BLaER1 (cell line): ENCODE measurements around the gene SAP130.

ENCODE experiments used
- H3K27ac ChIP-seq: shearing (Covaris generic); formaldehyde crosslinking; 2 replicates; pipeline ENCODE4 v1.8.1; 2022
- H3K27me3 ChIP-seq: shearing (Covaris generic); formaldehyde crosslinking; 2 replicates; pipeline ENCODE4 v1.8.1; 2022
- H3K36me3 ChIP-seq: shearing (Covaris generic); formaldehyde crosslinking; 2 replicates; pipeline ENCODE4 v1.8.1; 2022
- H3K4me1 ChIP-seq: shearing (Covaris generic); formaldehyde crosslinking; 2 replicates; pipeline ENCODE4 v1.8.1; 2022
- H3K4me2 ChIP-seq: shearing (Covaris generic); formaldehyde crosslinking; 2 replicates; pipeline ENCODE4 v1.8.1; 2022
- H3K4me3 ChIP-seq: shearing (Covaris generic); formaldehyde crosslinking; 2 replicates; pipeline ENCODE4 v1.8.1; 2022
- H3K9ac ChIP-seq: shearing (Covaris generic); formaldehyde crosslinking; 2 replicates; pipeline ENCODE4 v1.8.1; 2022
- H3K9me3 ChIP-seq: shearing (Covaris generic); formaldehyde crosslinking; 2 replicates; pipeline ENCODE4 v1.8.1; 2022
- H4K20me1 ChIP-seq: shearing (Covaris generic); formaldehyde crosslinking; 2 replicates; pipeline ENCODE4 v1.8.1; 2022
- Cebpa-rat ChIP-seq: shearing (Covaris generic); IDR thresholded peaks from 2 replicates; pipeline ENCODE4 v1.8.1; 2022

Gene SAP130

GRCh38 chr2:128027801-128028667 is at the start of gene SAP130:
Gene SAP130, minus strand, starts transcription at chr2:128028059. Its CDS starts 1,767 bp downstream, at chr2:128026292.
- Histone ChIP-seq H3K9ac (peak within 1 kb of the TSS; percentile 90), H3K4me1 (peaks cover 21% of the 10 kb centered on the region), H4K20me1 (peaks cover 24% of the 10 kb centered on the region), H3K9me3 (peaks cover 20% of the 10 kb centered on the region), H3K36me3 (peaks cover 16% of the 10 kb centered on the region), H3K27ac (peak within 1 kb of the TSS; percentile 86), H3K4me3 (peak within 1 kb of the TSS; percentile 95), H3K27me3 (no peaks in the 10 kb centered on the region), H3K4me2 (peak within 1 kb of the TSS; percentile 87)
- no peak for TF ChIP-seq Cebpa-rat

DNA sequence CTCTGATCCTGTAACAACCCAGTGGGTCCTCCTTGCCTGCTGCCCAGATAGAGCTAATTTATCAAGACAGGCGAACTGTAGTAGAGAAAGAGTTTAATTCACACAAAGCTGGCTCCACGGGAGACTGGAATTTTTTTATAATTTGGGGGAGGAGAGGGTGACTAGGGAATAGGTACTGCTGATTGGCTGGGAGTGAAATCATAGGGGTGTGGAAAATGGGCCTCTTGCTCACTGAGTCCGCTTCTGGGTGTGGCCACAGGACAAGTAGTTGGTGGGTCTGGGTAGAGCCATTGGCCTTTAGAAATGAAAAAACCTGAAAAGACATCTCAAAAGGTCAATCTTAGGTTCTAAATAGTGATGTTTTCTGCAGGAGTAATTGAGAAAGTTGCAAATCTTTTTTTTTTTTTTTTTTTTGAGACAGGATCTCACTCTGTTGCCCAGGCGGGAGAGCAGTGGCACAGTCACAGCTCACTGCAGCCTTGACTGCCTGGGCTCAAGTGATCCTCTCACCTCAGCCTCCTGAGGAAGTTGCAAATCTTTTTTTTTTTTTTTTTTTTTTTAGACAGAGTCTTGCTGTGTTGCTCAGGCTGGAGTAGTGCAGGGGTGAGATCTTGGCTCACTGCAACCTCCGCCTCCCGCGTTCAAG is 48.7 kb upstream of the SAP130 start:
- Histone ChIP-seq H3K4me3 (no peak overlapping the region), H3K9me3 (peaks cover 9% of the 10 kb centered on the region; the same call in 1 of the 2 replicates), H3K27ac (no peak overlapping the region), H3K27me3 (no peaks in the 10 kb centered on the region), H3K4me2 (no peak overlapping the region), H4K20me1 (no peaks in the 10 kb centered on the region), H3K36me3 (no peaks in the 10 kb centered on the region), H3K4me1 (no peaks in the 10 kb centered on the region), H3K9ac (no peak overlapping the region)
- no peak for TF ChIP-seq Cebpa-rat

GRCh38 chr2:128073278-128073677 is 45.4 kb upstream of the SAP130 start:
- Histone ChIP-seq H3K9me3 (0 out of 2 replicates have a peak, but pooled peaks cover 8% of the 10 kb centered on the region), H3K4me1 (no peaks in the 10 kb centered on the region), H3K27ac (no peak overlapping the region), H4K20me1 (no peaks in the 10 kb centered on the region), H3K4me3 (no peak overlapping the region), H3K27me3 (no peaks in the 10 kb centered on the region), H3K9ac (no peak overlapping the region), H3K36me3 (no peaks in the 10 kb centered on the region), H3K4me2 (no peak overlapping the region)
- TF ChIP-seq Cebpa-rat, result no peak

- Histone ChIP-seq H3K4me3 (no peak overlapping the region), H3K9ac (no peak overlapping the region), H3K36me3 (no peaks in the 10 kb centered on the region), H3K4me1 (0 out of 2 replicates have a peak, but pooled peaks cover 3% of the 10 kb centered on the region), H3K4me2 (no peak overlapping the region), H4K20me1 (no peaks in the 10 kb centered on the region), H3K27ac (no peak overlapping the region), H3K27me3 (no peaks in the 10 kb centered on the region), H3K9me3 (no peaks in the 10 kb centered on the region)
- no peak for TF ChIP-seq Cebpa-rat
Measured at GRCh38 chr2:128069769-128070168, 41.9 kb upstream of the SAP130 start.

- TF ChIP-seq Cebpa-rat, result no peak
- Histone ChIP-seq H3K9me3 (no peaks in the 10 kb centered on the region), H3K9ac (no peak overlapping the region), H3K4me1 (0 out of 2 replicates have a peak, but pooled peaks cover 6% of the 10 kb centered on the region), H3K27me3 (no peaks in the 10 kb centered on the region), H3K36me3 (no peaks in the 10 kb centered on the region), H4K20me1 (no peaks in the 10 kb centered on the region), H3K4me2 (no peak overlapping the region), H3K4me3 (no peak overlapping the region), H3K27ac (no peak overlapping the region)
Measured at GRCh38 chr2:128064353-128064752, 36.5 kb upstream of the SAP130 start.

DNA sequence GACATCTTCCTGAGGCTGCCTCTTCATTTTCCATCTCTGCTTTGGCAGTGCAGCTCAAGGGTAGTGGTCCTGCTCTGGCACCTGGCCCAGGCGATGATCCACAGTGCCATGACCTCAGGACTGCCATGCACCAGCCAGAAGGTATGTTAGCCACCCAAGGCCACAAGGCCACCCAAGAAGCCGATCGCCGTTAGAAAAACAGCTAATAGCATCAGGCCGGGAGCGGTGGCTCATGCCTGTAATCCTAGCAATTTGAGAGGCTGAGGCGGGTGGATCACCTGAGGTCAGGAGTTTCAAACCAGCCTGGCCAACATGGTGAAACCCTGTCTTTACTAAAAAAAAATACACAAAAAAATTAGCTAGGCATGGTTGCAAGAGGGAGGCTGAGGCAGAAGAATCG is 34.7 kb upstream of the SAP130 start:
- Histone ChIP-seq H3K4me1 (0 out of 2 replicates have a peak, but pooled peaks cover 6% of the 10 kb centered on the region), H3K9me3 (no peaks in the 10 kb centered on the region), H3K4me3 (no peak overlapping the region), H3K9ac (no peak overlapping the region), H4K20me1 (no peaks in the 10 kb centered on the region), H3K4me2 (no peak overlapping the region), H3K36me3 (no peaks in the 10 kb centered on the region), H3K27me3 (no peaks in the 10 kb centered on the region), H3K27ac (no peak overlapping the region)
- TF ChIP-seq Cebpa-rat, result no peak

DNA sequence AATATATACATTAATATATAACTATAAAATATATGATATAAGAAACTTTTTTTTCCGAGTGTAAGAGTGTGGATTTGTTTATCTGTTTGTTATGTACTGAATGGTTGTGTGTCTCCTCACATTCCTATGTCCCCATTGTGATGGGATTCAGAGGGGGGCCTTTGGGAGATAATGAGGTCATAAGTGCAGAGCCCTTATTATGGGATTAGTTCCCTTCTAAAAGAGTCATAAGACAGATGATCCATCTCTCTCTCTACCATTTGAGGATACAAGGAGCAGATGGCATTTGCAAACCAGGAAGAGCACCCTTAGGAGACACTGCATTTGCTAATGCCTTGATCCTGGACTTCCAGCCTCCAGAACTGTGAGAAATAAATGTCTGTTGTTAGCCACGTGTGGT is 30.3 kb upstream of the SAP130 start:
- H3K9ac ChIP-seq, result no peak overlapping the region
- no peak overlapping the region for H3K27ac ChIP-seq
- H3K36me3 ChIP-seq, result no peaks in the 10 kb centered on the region
- TF ChIP-seq Cebpa-rat, result no peak
- no peaks in the 10 kb centered on the region for H3K27me3 ChIP-seq
- no peak overlapping the region for H3K4me3 ChIP-seq
- H4K20me1 ChIP-seq, result no peaks in the 10 kb centered on the region
- no peak overlapping the region for H3K4me2 ChIP-seq
- H3K9me3 ChIP-seq, result peaks cover 13% of the 10 kb centered on the region; the same call in 1 of the 2 replicates
- no peaks in the 10 kb centered on the region for H3K4me1 ChIP-seq

GRCh38 chr2:128057334-128057733 is 29.5 kb upstream of the SAP130 start:
- TF ChIP-seq Cebpa-rat, result no peak
- Histone ChIP-seq H3K4me1 (no peaks in the 10 kb centered on the region), H4K20me1 (no peaks in the 10 kb centered on the region), H3K9ac (no peak overlapping the region), H3K4me2 (no peak overlapping the region), H3K27ac (no peak overlapping the region), H3K9me3 (peaks cover 14% of the 10 kb centered on the region; the same call in 1 of the 2 replicates), H3K4me3 (no peak overlapping the region), H3K27me3 (no peaks in the 10 kb centered on the region), H3K36me3 (no peaks in the 10 kb centered on the region)

GRCh38 chr2:128054104-128054885 is 26.4 kb upstream of the SAP130 start:
- H3K4me2 ChIP-seq, result no peak overlapping the region
- H4K20me1 ChIP-seq, result no peaks in the 10 kb centered on the region
- H3K4me1 ChIP-seq, result no peaks in the 10 kb centered on the region
- no peak for TF ChIP-seq Cebpa-rat
- H3K9ac ChIP-seq, result no peak overlapping the region
- H3K4me3 ChIP-seq, result no peak overlapping the region
- H3K27me3 ChIP-seq, result no peaks in the 10 kb centered on the region
- H3K36me3 ChIP-seq, result no peaks in the 10 kb centered on the region
- H3K9me3 ChIP-seq, result peaks cover 21% of the 10 kb centered on the region
- H3K27ac ChIP-seq, result no peak overlapping the region
